Measurements from ENCODE around the gene MAX. TPM values are rescaled to one million over a fixed set of nuclear protein-coding genes. Genes with fewer than 3 reads are reported as not detected.

The MAX gene
- total RNA-seq, 2 experiments from 2014 or later, result 159 to 171 TPM

GRCh38 chr14:65042296-65042695 lies 60.0 kb downstream of the MAX start:
- no peak for TF ChIP-seq CTCF (IDR thresholded peaks at IDR 0.05)
- CTCF ChIA-PET, result interaction anchor here (1.2 kb wide), 1 partner anchor 13 kb away, joined by 3 read pairs; no protein-coding TSS in a partner anchor
- Mint-ChIP-seq H3K4me1 (ENCODE audit: low read depth) (peaks cover 2% of the 10 kb centered on the region), H3K36me3 (ENCODE audit: low read depth) (peaks cover 66% of the 10 kb centered on the region), H3K4me3 (no peak overlapping the region), H3K27me3 (no peaks in the 10 kb centered on the region), H3K9me3 (no peaks in the 10 kb centered on the region), H3K27ac (no peak overlapping the region)
- no peaks in the 10 kb centered on the region for H3K9me3 ChIP-seq (ENCODE audit: control insufficient read depth in 1 of 2, insufficient read depth in 1 of 2, low read length in 2 of 2)
- no peak overlapping the region for H3K27ac ChIP-seq (ENCODE audit: low read depth in 1 of 2, low read length in 2 of 2)
- POLR2A ChIA-PET, result no interaction called here
- H3K4me3 ChIP-seq (ENCODE audit: low read length), result no peak overlapping the region
- DNase-seq (no peak), ATAC-seq (ENCODE audit: poor library complexity) (no peak)
- no peaks in the 10 kb centered on the region for H3K4me1 ChIP-seq (ENCODE audit: insufficient read depth, low read length)
- peaks cover 32% of the 10 kb centered on the region for H3K36me3 ChIP-seq (ENCODE audit: insufficient read depth, low read length)
- H3K27me3 ChIP-seq (ENCODE audit: control insufficient read depth in 1 of 2, insufficient read depth in 2 of 2, low read length in 2 of 2), result no peaks in the 10 kb centered on the region
- intact Hi-C loops (cut with DNase I, micrococcal nuclease), result no loop called here

- no peaks in the 10 kb centered on the region for H3K4me1 ChIP-seq (ENCODE audit: insufficient read depth, low read length)
- no peak for TF ChIP-seq CTCF (IDR thresholded peaks at IDR 0.05)
- POLR2A ChIA-PET, result no interaction called here
- peaks cover 26% of the 10 kb centered on the region for H3K36me3 ChIP-seq (ENCODE audit: insufficient read depth, low read length)
- no peak overlapping the region for H3K4me3 Mint-ChIP-seq
- no peak overlapping the region for H3K27ac ChIP-seq (ENCODE audit: low read depth in 1 of 2, low read length in 2 of 2)
- peaks cover 66% of the 10 kb centered on the region for H3K36me3 Mint-ChIP-seq (ENCODE audit: low read depth)
- H3K4me3 ChIP-seq (ENCODE audit: low read length), result no peak overlapping the region
- intact Hi-C loops (cut with DNase I, micrococcal nuclease), result no loop called here
- no peak for DNase-seq
- H3K9me3 ChIP-seq (ENCODE audit: control insufficient read depth in 1 of 2, insufficient read depth in 1 of 2, low read length in 2 of 2), result no peaks in the 10 kb centered on the region
- H3K4me1 Mint-ChIP-seq (ENCODE audit: low read depth), result no peaks in the 10 kb centered on the region
- no peak overlapping the region for H3K27ac Mint-ChIP-seq
- CTCF ChIA-PET, result interaction anchor here (1.2 kb wide), 1 partner anchor 14 kb away, joined by 3 read pairs; no protein-coding TSS in a partner anchor
- no peaks in the 10 kb centered on the region for H3K27me3 ChIP-seq (ENCODE audit: control insufficient read depth in 1 of 2, insufficient read depth in 2 of 2, low read length in 2 of 2)
- ATAC-seq (ENCODE audit: poor library complexity), result no peak
- no peaks in the 10 kb centered on the region for H3K27me3 Mint-ChIP-seq
- H3K9me3 Mint-ChIP-seq, result no peaks in the 10 kb centered on the region
Observed at GRCh38 chr14:65041434-65041915, 60.8 kb downstream of the MAX start.

- no peaks in the 10 kb centered on the region for H3K27me3 Mint-ChIP-seq
- H3K36me3 Mint-ChIP-seq (ENCODE audit: low read depth), result peaks cover 65% of the 10 kb centered on the region
- no peaks in the 10 kb centered on the region for H3K27me3 ChIP-seq (ENCODE audit: control insufficient read depth in 1 of 2, insufficient read depth in 2 of 2, low read length in 2 of 2)
- H3K9me3 ChIP-seq (ENCODE audit: control insufficient read depth in 1 of 2, insufficient read depth in 1 of 2, low read length in 2 of 2), result no peaks in the 10 kb centered on the region
- H3K36me3 ChIP-seq (ENCODE audit: insufficient read depth, low read length), result peaks cover 22% of the 10 kb centered on the region
- DNase-seq (no peak), ATAC-seq (ENCODE audit: poor library complexity) (no peak)
- H3K4me1 Mint-ChIP-seq (ENCODE audit: low read depth), result no peaks in the 10 kb centered on the region
- POLR2A ChIA-PET, result no interaction called here
- no peaks in the 10 kb centered on the region for H3K9me3 Mint-ChIP-seq
- CTCF ChIA-PET, result interaction anchor here (1.2 kb wide), 1 partner anchor 15 kb away, joined by 3 read pairs; no protein-coding TSS in a partner anchor
- intact Hi-C loops (cut with DNase I, micrococcal nuclease), result no loop called here
- no peak overlapping the region for H3K4me3 Mint-ChIP-seq
- H3K27ac ChIP-seq (ENCODE audit: low read depth in 1 of 2, low read length in 2 of 2), result no peak overlapping the region
- no peak overlapping the region for H3K27ac Mint-ChIP-seq
- no peak for TF ChIP-seq CTCF (IDR thresholded peaks at IDR 0.05)
- no peaks in the 10 kb centered on the region for H3K4me1 ChIP-seq (ENCODE audit: insufficient read depth, low read length)
- no peak overlapping the region for H3K4me3 ChIP-seq (ENCODE audit: low read length)
Observed at GRCh38 chr14:65040666-65041433, 61.5 kb downstream of the MAX start.

Measured in CD4-positive, alpha-beta T cell (primary cell).